NCI-H226 (cell line): Measurements from ENCODE around the gene MOB3B.
A peak's percentile ranks its signal among the peaks of the same experiment; 100 is the strongest.

Experiments used
- DNase-seq: peaks from one replicate; pipeline ENCODE4 v3.0.0-alpha.2; 2015

The MOB3B gene

DNA sequence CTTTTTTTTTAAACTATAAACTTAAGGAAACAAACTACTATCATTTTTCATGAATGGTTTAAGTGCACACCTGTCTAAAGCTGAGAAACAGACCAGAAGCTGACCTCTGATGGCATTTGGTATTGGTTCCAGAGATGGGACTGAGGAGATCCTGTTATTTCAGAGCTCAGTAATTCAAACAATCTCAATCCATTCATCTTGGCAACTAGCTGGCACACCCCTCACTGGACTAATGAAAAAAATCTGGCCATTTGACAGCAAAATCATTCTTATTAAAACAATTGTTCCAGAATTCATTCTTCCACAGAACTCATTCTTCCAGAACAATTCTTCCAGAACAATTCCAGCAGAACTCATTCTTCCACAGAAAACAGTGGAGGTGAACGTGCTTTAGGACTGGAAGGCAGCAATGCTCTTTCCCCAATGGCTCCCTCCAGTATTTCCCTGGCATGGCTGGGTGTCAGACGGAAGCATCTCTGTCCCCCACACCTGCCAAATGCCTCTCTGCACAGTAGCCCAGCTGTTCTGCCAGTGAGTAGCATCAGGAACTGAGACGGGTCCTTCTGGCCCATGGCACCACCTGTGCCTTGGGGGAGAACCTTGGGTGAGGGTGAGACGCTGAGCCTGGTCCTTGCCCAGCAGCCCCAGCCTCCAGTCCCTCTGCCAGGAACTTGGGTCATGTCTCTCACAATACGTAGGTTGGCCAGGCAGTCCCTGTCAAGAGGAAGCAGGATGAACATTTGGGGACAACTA, 145.2 kb downstream of the MOB3B start:
- DNase-seq = no peak

DNA sequence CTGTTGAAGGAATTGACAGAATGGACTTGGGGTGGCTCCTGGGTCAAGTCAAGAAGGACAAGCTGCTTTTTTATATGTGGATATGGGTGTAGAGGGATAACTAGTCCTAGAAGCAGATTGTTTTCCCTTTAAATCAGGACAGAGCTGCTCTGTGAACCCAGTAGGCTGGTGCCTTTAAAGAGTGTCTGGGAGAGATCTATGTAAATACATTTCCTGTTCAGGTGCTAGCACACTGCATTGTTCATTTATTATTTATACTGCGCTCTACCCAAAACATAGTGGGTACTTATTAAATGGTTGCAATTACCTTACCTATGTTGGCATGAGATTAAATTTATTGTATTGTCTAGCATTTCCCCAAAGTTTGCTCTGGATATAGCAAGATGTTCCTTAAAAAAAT, 146.1 kb downstream of the MOB3B start:
- no peak for DNase-seq

DNA sequence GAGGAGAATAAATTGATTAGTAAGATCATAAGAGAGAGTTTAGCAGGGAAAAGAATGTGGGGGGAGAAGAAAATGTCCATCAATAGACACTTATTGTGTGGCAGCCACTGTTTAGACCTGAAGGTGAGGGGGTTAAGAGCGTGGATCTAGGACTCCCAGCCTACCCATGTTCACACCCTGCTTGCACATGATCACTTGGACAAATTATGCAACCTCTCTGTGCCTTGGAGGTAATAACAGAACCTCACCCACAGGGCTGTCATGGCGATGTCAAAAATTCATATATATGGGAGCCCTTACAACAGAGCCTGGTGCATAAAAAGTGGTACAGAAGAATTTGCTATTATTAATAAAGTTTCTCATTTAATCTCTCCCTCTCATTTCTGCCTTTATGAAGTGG, 146.6 kb downstream of the MOB3B start:
- no peak for DNase-seq

DNA sequence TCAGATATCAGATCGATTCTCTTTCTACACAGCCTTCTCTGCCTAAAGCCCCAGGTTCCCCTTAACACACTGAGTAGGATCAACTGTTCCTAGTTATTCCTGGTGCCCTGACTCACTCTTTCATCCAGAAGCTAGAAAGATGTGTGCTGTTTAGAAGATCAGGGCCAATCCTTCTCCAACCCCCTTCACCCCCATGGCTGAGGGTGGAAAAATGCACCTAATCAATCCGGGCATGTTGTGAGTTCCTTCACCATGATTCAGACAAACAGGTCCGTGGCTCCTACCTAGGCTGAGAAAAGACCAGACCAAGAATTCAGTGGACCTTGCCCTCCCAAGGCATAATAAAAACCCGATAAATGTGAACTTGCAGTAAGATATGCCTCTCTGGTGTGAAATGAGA, 147.3 kb downstream of the MOB3B start:
- DNase-seq = no peak

DNA sequence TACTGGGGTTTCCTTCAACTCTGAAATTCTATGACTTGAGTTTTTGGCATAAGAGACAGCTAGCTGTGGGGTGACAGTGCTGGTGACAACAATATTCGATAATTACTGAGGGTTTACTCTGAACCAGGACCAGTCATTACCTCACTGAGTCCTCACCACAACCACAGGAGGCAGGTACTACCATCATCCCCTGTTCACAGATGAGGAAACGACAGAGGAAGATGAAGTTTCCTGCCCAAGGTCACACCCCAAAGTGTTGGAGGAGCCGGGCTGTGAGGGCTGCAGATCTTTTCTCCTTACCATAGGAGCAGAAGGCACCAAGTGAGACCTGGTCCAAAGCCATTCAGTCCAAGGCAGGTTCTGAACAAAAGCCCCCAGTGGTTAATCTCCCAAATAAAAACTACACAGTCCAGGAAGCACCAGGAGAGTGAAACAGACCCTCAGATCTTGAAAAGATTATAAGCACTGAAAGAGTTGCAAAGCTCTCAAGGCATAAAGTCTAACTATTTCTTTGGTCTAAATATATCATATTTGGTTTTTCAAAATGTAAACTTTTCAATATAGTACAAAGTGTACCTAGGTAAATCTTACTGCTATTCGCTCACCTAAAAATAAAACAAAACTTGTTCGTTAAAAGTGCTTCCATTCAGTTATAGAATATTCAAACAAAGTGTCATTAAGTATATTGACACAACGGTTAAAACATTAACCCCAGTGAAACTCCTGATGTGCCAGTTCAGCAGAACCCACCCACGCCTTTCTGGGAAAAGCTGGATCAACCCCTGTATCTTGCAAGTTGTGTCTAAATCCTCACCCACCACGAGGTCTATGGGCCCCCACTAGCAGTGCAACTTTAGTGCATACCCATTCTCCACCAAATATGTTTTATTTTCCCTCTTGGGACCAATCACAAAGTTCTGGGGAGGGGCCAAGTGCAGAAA, 150.0 kb downstream of the MOB3B start:
- no peak for DNase-seq

DNA sequence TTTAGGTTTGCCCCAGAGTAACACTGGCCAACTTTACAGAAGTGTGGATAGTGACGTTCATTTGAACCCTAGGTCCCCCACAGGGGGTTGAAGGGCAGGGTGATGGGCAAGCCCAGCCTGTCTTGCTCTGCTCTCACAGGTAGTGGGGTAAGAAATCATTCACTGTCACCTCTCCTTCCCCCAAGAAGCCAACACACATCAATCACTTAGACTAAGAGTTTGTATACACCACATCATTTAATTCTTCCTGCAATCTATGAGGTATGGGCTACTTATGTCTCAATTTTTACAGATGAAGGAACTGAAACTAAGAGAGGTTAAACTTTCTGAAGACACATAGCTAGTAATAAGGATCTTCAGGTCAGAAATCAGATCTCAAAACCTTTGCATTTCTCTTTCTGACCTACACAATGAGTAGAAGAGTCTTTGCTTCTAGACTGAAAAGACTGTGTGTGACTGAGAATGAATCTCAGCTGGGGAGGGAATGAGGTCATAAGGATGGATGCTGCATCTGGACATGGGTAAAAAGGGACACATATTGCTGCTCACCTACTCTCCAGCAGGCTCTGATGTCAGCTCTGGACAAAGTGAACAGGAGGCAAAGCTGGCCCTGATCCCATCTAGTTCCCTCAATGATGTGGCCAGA, 151.7 kb downstream of the MOB3B start:
- DNase-seq = no peak

DNA sequence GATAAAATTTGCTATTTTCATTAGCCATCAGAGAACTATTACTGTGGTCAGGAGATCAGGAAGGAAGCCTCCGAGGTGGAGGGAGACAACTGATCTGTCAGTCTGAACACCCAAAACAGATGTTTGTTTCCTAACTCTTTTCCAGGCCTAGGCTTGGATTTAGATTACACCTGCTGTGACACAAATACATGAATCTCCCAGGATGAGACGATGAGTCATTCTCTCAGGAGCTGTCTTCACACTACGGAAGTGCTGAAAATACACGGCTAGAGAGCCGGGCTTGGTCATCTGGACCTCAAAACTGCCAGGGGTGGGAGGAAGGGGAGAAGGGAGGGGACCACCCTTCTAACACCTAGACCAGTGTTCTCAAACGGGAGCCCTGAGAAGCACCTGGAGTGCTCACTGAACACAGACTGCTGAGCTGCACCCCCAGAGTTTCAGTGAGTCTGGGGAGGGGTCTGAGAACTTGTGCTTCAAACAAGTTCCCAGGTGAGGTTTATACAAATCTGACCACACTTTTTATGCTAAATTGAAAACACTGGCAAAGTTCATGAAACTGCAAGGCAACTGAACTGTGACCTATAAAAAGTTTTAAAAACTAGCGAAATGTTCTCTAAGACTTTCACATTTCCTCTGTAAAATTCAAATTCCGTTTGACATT, 152.3 kb downstream of the MOB3B start:
- DNase-seq = peak; percentile 6

DNA sequence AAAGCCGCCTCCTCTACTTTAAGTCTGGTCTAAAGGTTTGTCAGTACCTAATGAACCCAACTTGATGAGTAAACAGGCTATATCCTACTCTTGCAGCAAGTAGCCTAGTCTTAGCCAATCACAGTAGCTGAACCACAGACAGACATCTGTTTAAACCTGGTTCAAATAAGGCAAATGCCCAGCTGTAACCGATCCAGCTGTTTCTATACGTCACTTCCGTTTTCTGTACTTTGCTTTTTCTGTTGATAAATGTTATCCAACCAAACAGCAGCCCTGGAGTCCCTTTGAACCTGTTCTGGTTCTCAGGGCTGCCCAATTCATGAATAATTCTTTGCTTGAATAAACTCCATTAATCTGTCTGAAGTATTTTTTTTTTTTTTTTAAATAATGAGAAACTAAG, 155.8 kb downstream of the MOB3B start:
- no peak for DNase-seq

DNA sequence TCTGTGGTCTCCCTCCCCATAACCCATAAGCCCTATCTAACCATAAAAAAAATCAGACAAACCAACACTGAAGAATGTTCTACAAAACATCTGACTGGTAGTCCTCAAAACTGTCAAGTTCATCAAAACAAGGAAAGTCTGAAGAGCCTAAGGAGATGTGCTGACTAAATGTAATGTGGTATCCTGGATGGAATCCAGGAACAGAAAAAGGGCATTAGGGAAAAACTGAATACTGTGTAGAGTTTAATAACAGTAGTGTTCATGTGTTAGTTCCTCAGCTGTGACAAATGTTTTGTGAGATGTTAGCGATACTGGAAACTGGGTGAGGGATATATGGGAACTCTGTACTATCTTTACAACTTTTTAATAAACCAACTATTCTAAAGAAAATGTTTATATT, 157.0 kb downstream of the MOB3B start:
- DNase-seq = no peak

DNA sequence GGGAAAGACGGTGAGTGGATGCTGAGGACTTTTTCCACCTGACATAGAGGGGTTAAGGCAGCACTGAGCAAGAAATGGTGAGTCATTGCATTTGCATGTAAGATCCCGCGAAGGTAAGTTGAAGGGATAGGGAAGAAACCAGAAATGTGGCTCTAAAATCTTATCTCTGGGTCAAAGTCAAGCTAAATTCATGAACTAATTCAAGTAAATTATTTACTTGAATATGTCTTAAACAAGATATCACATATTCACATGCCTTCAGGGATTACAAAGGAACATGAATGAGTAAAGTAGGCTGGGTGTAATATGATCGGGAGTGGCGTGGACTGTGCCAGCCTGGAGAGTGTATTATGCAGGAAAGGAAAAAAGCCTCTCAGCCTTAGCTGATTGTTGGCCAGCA, 158.2 kb downstream of the MOB3B start:
- DNase-seq = peak; percentile 41

DNA sequence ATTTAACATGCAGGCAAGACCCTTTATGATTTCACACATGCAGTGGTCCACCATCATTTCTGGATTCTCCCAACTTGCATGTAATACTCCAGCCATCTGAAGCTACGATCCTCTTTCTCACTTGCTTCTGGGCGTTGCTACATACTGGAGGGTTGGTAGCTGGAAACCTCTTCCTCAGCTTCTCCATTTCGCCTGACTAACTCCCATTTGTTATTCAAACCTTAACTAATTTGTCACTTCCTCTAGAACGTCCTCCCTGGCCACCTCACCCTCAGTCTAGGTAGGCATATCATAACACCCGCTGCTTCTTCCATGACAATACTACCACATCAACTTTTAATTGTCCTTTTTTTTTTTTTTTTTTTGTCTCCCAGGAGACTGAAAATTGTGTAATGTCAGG, 160.0 kb downstream of the MOB3B start:
- no peak for DNase-seq

DNA sequence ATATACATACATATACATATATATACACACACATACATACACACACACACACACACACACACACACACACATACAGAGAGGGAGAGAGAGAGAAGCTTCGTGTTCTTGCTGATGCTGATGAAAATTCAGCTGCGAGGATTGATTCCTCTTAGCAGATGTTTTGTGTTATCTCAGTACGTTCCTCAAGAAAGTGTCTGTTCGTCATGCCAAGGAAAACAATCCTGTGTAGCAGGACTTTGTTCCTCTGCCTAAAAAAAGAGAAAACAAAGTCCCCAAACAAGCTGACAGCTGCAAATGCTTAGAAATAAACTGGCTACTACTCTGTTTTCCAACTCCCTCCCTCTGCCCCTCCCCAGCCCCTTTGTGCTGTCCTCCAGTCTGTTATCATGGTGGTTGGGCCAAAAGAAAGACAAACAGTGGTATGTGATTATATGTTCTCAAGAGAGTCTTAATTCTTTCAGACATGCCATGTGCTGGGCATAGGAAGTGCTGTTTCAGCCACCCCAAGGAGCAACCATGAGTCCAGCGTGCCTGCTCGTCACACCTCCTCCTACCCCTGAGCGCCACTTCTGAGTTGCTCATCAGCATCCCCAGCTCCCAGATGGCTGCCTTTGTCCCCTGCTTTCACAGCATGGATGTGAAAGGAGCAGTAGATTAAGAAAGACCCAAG, 161.2 kb downstream of the MOB3B start:
- no peak for DNase-seq

DNA sequence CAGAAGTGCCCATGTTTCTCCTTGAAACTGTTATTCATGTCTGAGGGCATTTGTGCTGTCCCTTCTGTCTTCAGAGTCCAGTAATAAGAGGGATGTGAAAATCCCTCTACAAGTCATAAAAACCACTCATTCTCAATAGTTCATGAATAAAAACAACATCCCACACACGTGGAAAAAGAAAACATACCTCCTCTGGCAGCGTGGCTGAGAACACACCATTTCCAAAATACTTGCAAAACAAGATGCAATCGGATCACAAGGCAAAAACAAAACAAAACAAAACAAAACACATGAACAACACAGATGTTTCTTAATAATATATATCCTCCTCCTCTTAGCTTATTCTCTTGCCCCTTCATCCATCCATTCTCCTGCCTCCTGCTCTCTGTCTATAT, 161.7 kb downstream of the MOB3B start:
- DNase-seq = no peak

DNA sequence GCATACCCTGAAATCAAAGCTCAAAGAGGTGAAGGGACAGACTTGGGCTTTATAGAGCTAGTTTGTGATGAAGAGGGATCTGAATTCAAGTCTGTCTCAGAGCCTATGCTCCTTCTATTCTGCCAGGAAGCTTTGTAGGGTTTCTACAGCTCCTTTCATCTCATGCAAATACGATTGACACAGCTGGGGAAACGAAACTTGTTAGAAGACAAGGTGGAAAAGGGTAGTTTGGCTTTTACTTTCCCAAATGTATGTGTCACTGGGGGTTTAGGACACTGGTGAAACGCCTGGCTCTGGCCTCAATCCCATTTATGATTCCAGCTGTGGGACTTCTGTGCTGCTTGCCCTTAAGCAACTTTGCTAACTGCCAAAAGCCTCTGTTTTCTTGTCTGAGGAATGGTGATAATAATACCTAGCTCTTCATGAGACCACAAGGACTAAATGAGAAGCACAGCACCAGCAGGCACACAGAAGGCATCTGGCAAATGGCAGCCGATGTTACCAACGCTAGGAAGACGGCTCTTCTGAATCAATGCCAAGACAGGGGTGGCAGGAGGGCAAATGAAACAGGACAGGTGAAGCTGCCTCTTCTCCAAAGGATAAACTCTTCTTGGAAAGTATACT, 162.3 kb downstream of the MOB3B start:
- no peak for DNase-seq

DNA sequence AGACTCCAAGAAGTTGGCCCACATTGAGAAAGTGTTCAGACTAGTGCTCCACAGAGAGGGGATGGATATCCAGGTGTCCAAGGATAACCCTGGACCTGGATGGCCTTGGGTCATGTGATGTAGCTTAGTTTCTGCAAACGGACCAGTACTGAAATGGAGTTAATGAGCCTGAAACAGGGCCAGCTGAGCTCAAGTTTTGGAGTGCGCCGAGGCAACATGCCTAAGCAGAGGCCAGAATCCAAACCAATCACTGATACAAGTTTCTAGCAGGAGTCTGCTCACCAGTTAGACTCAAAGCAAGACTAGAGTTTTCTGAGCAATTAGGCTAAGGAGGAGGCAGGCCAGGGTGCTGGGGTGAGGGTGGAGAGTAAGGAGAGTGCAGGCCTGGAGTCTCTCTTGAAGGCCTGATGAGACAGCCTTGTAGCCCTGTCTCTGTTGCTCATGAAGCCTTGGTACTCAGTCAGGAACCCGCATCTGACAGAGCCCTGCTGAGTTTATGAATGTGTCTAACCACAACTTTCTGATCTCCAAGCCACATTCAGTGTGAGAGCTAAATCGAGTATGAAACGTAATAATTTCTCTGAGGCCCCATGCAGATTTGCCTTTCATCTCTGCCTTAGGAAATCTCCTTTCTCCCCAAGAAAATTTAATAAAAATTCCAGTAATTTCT, 163.8 kb downstream of the MOB3B start:
- no peak for DNase-seq

DNA sequence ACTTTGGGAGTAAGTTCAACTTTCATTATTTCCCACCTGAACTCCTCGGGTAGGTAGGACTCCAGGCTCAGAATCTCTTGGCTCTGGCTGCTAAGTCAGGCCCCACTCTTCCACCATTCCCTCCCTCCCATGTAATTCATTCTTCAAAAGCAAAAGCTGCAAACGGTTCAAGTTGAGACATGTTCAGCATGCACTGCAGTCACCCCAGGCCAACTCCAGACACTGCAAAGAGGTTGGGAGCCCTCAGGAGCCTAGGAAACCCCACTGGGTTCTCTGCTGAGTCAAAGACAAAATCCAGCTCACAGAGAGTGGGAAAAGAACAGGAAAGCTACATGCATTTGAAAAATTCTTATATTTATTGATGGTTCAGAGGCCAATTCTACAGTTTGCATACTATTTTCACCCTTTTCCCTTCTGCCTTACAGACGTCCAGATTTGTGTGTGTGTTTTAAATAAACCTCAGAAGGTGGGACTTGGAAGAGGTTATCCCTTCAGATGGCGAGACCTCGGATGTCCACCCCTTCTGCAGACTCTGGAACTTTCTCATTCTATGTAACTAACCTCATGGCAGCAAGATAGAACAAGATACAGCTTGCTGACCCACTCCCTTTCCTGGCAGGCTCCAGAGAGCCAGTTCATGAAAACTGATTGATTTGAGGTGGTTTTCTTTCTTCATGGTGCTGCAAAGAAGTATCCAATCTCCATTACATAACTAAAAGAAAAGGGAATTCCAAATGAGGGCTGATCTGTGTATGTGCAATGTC, 167.0 kb downstream of the MOB3B start:
- no peak for DNase-seq

DNA sequence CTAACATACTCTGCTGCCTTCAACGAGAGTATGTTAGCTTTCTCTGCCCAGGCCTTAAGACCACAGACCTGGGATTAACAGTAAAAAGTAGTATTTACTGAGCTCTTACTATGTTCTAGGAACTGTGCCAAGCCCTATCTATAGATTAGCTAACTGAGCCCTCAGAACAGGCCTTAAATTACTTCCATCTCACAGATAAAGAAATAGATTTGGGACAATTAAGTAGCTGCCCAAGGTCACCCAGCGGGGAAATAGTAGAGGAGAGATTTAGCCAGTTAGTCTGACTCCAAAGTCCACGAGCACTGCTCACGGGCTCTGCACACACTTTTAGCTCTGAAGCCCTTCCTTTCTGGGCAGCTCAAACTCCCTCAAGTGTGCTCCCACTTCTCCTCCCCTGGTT, 168.1 kb downstream of the MOB3B start:
- no peak for DNase-seq

DNA sequence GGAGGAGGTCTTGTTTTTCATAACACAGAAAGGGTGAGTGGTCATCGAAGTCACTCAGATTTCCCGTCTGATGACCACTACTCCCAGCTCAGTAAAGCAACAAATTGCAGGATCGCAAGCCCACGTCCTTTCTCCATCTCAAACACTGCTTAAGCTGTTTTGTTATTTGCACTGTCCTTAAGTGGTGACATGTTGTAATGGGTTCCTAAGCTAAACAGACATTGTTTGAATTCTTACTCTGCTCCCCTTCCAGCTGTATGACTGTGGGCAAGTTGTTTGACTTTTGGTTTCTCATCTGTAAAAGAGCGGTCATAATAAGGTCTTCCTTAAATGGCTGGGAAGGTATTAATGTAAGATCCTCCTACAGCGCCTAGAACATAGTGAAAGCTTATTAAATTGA, 169.9 kb downstream of the MOB3B start:
- no peak for DNase-seq

DNA sequence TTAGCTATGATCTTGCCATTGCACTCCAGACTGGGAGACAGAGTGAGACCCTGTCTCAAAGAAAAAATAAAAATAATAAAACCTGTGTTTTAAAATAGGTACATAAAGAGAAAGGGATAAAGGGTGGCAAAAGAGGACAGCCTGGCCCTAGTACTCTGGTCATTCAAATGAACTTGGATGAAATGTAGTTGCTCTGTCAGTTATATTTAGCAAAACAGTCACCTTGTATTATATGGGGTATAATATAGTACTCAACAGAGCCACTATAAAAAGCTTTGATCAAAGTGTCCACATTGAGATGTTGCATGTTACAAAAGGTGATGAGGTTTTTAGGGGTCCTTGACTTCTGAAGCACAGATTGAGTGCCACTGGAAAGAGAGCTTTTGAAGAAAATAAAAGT, 171.6 kb downstream of the MOB3B start:
- no peak for DNase-seq

DNA sequence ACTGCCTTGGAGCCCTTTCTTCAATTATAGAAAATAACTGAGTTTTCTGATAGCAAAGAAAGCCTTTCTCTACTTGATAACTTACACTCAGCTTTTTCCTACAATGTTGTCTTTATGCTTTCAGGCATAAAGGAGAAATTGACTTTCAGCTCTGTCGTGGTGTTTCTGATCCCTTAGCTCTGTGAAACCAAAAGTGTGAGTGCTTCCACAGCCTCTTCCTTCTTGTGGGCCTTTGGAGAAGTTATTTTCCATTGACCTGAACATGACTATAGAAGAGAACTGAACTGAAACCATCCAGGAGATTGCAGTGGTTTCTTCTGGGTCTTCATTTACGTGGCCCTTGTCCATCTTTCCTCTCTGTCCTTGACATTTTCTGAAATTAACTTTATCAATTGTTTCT, 173.2 kb downstream of the MOB3B start:
- no peak for DNase-seq

DNA sequence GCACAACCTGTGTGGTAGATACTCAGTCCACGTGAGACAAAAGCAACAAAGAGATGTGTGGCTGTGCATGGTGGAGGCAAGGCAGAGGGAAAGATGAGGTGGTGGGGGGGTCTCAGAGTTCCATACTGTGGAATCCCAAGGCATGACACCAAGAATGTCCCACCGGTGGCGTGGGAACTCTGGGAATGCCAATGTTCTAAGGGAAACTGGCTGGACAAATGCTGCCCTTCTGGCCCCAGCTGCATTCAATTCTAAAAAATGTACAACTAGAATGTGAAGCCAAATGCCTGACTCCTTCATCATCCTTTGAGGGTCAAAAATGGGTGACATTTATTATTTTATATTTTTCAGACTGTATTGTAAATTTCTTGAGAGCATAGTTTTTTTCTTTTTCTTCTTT, 174.4 kb downstream of the MOB3B start:
- DNase-seq = no peak
